SJCRH30 (cell line): ENCODE data around the gene PLA2G2C. TPM values are rescaled to one million over a fixed set of nuclear protein-coding genes. Genes with fewer than 3 reads are reported as not detected.

Experiments used
- DNase-seq, 2 experiments: peaks; one replicate each; pipeline ENCODE4 v3.0.0-alpha.2; 2015 to 2020
- H3K27ac ChIP-seq: fragments of 250-450 bp; sonication (Bioruptor Pico); 2 replicates; pipeline ENCODE4 v1.5.1; 2020; ENCODE audit warnings: mild to moderate bottlenecking, moderate library complexity
- H3K27me3 ChIP-seq: fragments of 250-450 bp; sonication (Bioruptor Pico); 2 replicates; pipeline ENCODE4 v1.5.1; 2020; ENCODE audit warnings: mild to moderate bottlenecking, moderate library complexity
- H3K36me3 ChIP-seq: fragments of 250-450 bp; sonication (Bioruptor Pico); 2 replicates; pipeline ENCODE4 v1.5.1; 2020; ENCODE audit warnings: mild to moderate bottlenecking, moderate library complexity
- H3K4me1 ChIP-seq: fragments of 250-450 bp; sonication (Bioruptor Pico); 2 replicates; pipeline ENCODE4 v1.5.1; 2020; ENCODE audit warnings: mild to moderate bottlenecking, moderate library complexity
- H3K4me3 ChIP-seq: fragments of 250-450 bp; sonication (Bioruptor Pico); 2 replicates; pipeline ENCODE4 v1.5.1; 2020; ENCODE audit warnings: mild to moderate bottlenecking, moderate library complexity
- H3K9me3 ChIP-seq: fragments of 250-450 bp; sonication (Bioruptor Pico); replicated peaks from 2 replicates; pipeline ENCODE4 v1.5.1; 2020; ENCODE audit warnings: mild to moderate bottlenecking, moderate library complexity
- total RNA-seq: library from RNA; depleted of rRNA; stranded (reverse); fragments of >200 nt; shearing (Covaris generic); gene quantifications from 2 replicates; pipeline ENCODE4 v1.2.3, GENCODE V29; 2014

Gene PLA2G2C
- total RNA-seq, 1 experiment from 2014 or later = not detected

- peaks cover 25% of the 10 kb centered on the region for H3K27me3 ChIP-seq
- no peaks in the 10 kb centered on the region for H3K4me1 ChIP-seq
Observed at GRCh38 chr1:20183035-20183434, 3.3 kb downstream of the PLA2G2C start.

DNA sequence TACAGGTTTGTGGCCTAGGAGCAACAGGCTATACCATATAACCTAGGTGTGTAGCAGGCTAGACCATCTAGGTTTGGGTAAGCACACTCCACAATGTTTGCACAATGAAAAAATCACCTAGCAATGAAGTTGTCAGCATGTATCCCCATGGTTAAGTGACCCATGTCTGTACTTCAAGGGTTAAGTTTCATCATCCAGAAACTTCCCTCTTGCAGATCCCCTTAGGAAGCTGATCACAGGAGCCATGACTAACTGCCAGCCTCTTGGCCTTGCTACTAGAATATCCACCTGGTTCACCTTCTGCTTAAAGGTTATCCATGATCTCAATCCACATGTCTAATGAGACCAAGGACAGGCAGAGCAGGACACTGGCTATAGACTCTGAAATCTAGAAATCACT, 3.9 kb downstream of the PLA2G2C start:
- Histone ChIP-seq H3K36me3 (no peaks in the 10 kb centered on the region), H3K4me1 (no peaks in the 10 kb centered on the region), H3K27me3 (peaks cover 23% of the 10 kb centered on the region), H3K27ac (no peak overlapping the region), H3K4me3 (no peak overlapping the region), H3K9me3 (no peaks in the 10 kb centered on the region)
- no peak for DNase-seq

More at GRCh38 chr1:20183035-20183434, 3.3 kb downstream of the PLA2G2C start:
- Histone ChIP-seq H3K9me3 (no peaks in the 10 kb centered on the region), H3K27ac (no peak overlapping the region), H3K4me3 (no peak overlapping the region), H3K36me3 (no peaks in the 10 kb centered on the region)
- no peak for DNase-seq

DNA sequence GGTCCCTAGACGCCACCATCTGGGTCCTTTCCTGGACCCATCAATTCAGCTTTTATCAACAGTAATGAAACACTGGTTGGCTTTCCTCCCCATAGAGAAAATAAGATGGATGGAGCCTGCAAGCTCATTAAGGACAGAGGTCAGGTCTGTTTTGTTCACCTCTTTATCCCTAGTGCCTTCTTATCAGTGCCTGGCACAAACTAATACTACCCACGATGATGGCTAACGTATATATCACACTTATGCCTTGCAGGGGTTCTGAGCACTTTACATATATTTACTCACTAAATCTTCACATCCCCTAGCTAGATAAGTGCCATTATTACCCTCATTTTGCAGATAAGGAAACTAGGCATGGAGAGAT, 5.5 kb downstream of the PLA2G2C start:
- Histone ChIP-seq H3K36me3 (no peaks in the 10 kb centered on the region), H3K27ac (no peak overlapping the region), H3K27me3 (peaks cover 16% of the 10 kb centered on the region), H3K9me3 (no peaks in the 10 kb centered on the region), H3K4me3 (no peak overlapping the region), H3K4me1 (no peaks in the 10 kb centered on the region)
- no peak for DNase-seq

GRCh38 chr1:20180129-20180843, 6.0 kb downstream of the PLA2G2C start:
- no peaks in the 10 kb centered on the region for H3K4me1 ChIP-seq
- H3K36me3 ChIP-seq = no peaks in the 10 kb centered on the region
- no peaks in the 10 kb centered on the region for H3K9me3 ChIP-seq
- no peak overlapping the region for H3K27ac ChIP-seq
- H3K27me3 ChIP-seq = peaks cover 13% of the 10 kb centered on the region
- H3K4me3 ChIP-seq = no peak overlapping the region
- no peak for DNase-seq

DNA sequence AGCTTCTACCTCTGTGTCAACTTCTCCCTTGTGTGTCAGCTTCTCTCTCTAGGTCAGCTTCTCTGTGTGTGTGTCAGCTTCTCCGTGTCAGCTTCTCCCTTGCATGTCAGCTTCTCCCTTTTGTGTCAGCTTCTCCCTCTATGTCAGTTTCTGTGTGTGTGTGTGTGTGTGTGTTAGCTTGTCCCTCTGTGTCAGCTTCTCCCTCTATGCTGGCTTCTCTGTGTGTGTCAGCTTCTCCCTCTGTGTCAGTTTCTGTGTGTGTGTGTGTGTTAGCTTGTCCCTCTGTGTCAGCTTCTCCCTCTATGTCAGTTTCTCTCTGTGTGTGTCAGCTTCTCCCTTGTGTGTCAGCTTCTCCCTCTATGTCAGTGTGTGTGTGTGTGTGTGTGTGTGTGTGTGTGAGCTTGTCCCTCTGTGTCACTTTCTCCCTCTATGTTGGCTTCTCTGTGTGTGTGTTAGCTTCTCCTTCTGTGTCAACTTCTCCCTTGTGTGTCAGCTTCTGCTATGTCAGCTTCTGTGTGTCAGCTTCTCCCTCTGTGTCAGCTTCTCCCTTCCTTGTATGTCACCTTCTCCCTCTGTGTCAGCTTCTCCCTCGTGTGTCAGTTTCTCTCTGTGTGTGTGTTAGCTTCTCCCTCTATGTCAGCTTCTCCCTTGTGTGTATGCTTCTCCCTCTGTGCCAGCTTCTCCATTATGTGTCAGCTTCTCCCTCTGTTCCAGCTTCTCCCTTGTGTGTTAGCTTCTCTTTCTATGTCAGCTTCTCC, 6.8 kb downstream of the PLA2G2C start:
- Histone ChIP-seq H3K27ac (no peak overlapping the region), H3K27me3 (peaks cover 9% of the 10 kb centered on the region; the same call in 1 of the 2 replicates), H3K36me3 (no peaks in the 10 kb centered on the region), H3K4me1 (0 out of 2 replicates have a peak, but pooled peaks cover 6% of the 10 kb centered on the region), H3K9me3 (no peaks in the 10 kb centered on the region), H3K4me3 (no peak overlapping the region)
- no peak for DNase-seq

- Histone ChIP-seq H3K4me3 (no peak overlapping the region), H3K4me1 (0 out of 2 replicates have a peak, but pooled peaks cover 9% of the 10 kb centered on the region), H3K36me3 (no peaks in the 10 kb centered on the region), H3K27ac (no peak overlapping the region), H3K9me3 (no peaks in the 10 kb centered on the region), H3K27me3 (peaks cover 2% of the 10 kb centered on the region; the same call in 1 of the 2 replicates)
- DNase-seq = no peak
Observed at GRCh38 chr1:20178634-20179370, 7.5 kb downstream of the PLA2G2C start.

DNA sequence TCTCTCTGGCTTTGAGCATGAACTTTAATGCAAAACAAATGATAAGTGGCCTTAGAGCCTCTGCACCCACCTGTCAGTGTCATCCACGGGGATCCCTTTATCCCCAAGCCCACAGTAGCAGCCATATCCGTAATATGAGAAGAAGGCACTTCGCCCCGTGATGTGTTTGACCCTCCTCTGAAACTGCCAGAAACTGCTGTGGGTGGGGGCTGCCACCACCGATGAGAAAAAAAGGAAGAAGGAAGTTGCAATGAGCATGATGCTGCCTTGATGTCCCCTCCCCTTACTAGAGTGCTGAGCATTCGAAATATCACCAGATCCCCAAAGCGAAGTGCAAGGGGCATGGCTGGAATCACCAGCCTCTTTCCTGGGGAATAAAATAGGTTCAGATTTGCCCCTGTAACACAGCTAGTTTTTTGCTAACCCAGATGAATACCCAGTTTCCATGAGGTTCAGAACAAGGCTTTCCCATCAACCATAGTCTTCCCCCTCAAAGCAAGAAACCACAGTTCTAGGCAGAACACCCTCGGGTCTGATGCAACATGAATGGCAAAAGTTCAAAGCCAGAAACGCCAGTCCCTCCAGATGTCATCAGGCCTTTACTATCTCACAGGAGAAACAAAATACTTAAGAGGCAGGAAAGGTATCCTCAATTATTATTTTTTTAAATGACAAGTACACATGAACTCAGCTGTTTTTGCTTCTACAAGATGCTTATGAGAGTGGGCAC, 11.2 kb downstream of the PLA2G2C start:
- DNase-seq = peak in 1 of 2 experiments; percentile 42
- H3K4me1 ChIP-seq = 0 out of 2 replicates have a peak, but pooled peaks cover 9% of the 10 kb centered on the region
- no peak overlapping the region for H3K27ac ChIP-seq
- H3K27me3 ChIP-seq = no peaks in the 10 kb centered on the region
- no peak overlapping the region for H3K4me3 ChIP-seq
- no peaks in the 10 kb centered on the region for H3K36me3 ChIP-seq
- H3K9me3 ChIP-seq = no peaks in the 10 kb centered on the region

DNA sequence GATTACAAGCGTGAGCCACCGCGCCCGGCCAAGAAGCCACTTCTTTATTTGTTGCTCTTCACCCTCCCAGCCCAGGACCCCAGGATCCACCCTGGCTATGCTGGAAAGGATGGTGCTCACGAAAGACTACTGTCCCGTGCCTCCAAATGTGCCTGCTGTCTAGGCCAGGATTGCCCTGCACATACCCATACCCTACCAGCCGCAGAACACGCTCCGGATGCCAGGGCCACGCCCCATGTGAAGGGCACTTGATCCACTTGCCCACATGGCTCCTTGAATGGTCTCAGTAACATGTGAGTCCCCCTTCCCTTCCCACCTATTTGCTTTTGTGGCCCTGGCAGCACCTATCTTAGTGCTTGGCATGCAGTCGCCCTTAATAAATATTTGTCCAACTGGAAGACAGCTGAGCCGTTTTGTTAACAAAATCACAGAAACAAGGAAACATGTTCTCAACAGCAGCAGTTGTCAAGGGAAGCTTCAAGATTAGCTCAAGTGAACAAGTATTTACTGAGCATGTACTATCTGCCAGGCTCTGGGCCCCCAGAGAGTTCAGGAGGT, 14.2 kb downstream of the PLA2G2C start:
- no peaks in the 10 kb centered on the region for H3K36me3 ChIP-seq
- no peak overlapping the region for H3K4me3 ChIP-seq
- no peak for DNase-seq
- H3K4me1 ChIP-seq = 0 out of 2 replicates have a peak, but pooled peaks cover 9% of the 10 kb centered on the region
- H3K27me3 ChIP-seq = peaks cover 7% of the 10 kb centered on the region; the same call in 1 of the 2 replicates
- H3K9me3 ChIP-seq = no peaks in the 10 kb centered on the region
- no peak overlapping the region for H3K27ac ChIP-seq

DNA sequence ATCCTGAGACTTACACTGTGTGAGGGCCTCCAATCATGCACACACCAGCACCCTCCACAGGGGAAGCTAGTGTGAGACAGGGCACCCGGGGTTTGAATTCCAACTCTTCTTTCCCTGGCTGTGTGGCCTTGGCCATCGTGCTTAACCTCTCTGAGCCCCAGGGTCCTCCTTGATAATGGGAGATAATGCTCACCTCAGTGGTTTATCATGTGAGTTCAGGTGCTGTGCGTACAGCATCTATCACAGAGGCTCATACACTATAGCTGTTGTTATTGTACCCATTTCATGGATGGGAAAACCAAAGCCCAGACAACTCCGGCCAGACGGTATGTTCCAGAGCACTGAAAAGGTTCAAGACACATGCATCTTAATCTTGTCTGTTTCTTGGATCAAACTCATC, 16.4 kb downstream of the PLA2G2C start:
- H3K9me3 ChIP-seq = no peaks in the 10 kb centered on the region
- H3K4me3 ChIP-seq = no peak overlapping the region
- no peaks in the 10 kb centered on the region for H3K36me3 ChIP-seq
- H3K27ac ChIP-seq = no peak overlapping the region
- DNase-seq = no peak
- H3K4me1 ChIP-seq = 0 out of 2 replicates have a peak, but pooled peaks cover 6% of the 10 kb centered on the region
- H3K27me3 ChIP-seq = peaks cover 7% of the 10 kb centered on the region; the same call in 1 of the 2 replicates

GRCh38 chr1:20168564-20169491, 17.5 kb downstream of the PLA2G2C start:
- Histone ChIP-seq H3K4me3 (no peak overlapping the region), H3K27me3 (peaks cover 7% of the 10 kb centered on the region; the same call in 1 of the 2 replicates), H3K36me3 (no peaks in the 10 kb centered on the region), H3K27ac (no peak overlapping the region), H3K4me1 (no peaks in the 10 kb centered on the region), H3K9me3 (no peaks in the 10 kb centered on the region)
- DNase-seq = no peak

GRCh38 chr1:20167126-20167525, 19.2 kb downstream of the PLA2G2C start:
- no peak for DNase-seq
- H3K27ac ChIP-seq = no peak overlapping the region
- no peaks in the 10 kb centered on the region for H3K4me1 ChIP-seq
- H3K9me3 ChIP-seq = no peaks in the 10 kb centered on the region
- H3K4me3 ChIP-seq = no peak overlapping the region
- H3K27me3 ChIP-seq = peaks cover 7% of the 10 kb centered on the region; the same call in 1 of the 2 replicates
- H3K36me3 ChIP-seq = no peaks in the 10 kb centered on the region

DNA sequence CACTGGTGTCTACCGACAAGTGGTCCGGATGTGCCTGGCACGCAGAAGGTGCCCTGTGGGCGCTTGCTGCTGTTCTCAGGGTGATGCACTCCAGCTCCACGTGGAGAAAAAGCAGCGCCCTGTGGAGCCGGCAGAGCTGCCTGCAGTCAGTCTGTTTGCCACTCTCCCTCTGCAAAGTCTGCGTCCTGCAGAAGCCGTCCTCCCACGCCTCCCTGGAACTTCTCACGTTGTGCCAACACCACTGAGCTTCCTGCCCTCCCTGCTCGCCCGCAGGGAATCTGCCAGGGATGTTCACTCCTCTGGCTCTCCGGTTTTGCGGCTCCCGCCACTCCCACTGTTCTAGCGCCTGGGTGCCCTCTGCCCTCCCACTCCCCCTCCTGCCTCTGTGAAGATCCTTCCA, 20.3 kb downstream of the PLA2G2C start:
- no peak for DNase-seq
- H3K36me3 ChIP-seq = no peaks in the 10 kb centered on the region
- H3K4me3 ChIP-seq = no peak overlapping the region
- peaks cover 7% of the 10 kb centered on the region; the same call in 1 of the 2 replicates for H3K27me3 ChIP-seq
- H3K27ac ChIP-seq = no peak overlapping the region
- H3K4me1 ChIP-seq = no peaks in the 10 kb centered on the region
- no peaks in the 10 kb centered on the region for H3K9me3 ChIP-seq

GRCh38 chr1:20165522-20165951, 20.8 kb downstream of the PLA2G2C start:
- H3K36me3 ChIP-seq = no peaks in the 10 kb centered on the region
- H3K4me3 ChIP-seq = no peak overlapping the region
- H3K9me3 ChIP-seq = no peaks in the 10 kb centered on the region
- H3K4me1 ChIP-seq = no peaks in the 10 kb centered on the region
- peak in 1 of 2 experiments; percentile 23 for DNase-seq
- peaks cover 7% of the 10 kb centered on the region; the same call in 1 of the 2 replicates for H3K27me3 ChIP-seq
- H3K27ac ChIP-seq = no peak overlapping the region
